Endothelial cell of umbilical vein (primary cell): Measurements from ENCODE around the gene BRICD5. TPM values are rescaled to one million over a fixed set of nuclear protein-coding genes. Genes with fewer than 3 reads are reported as not detected.

Source experiments
- BruUV-seq: library from RNA; stranded (reverse); fragments of 400-500 nt; replicated peaks from 2 replicates; lab custom pipeline; 2021; lab: Mats Ljungman, UMichigan
- CTCF ChIA-PET: fragments of 300-600, 350-600 bp; sonication (Branson Sonifier 250); formaldehyde crosslinking; loops from one replicate; lab custom pipeline; 2021; ENCODE audit warnings: antibody characterized with exemption, inconsistent platforms; lab: Charles Lee
- POLR2A ChIA-PET: fragments of 300-600, 350-600 bp; sonication (Branson Sonifier 250); formaldehyde crosslinking; loops from one replicate; lab custom pipeline; 2021; ENCODE audit warnings: antibody characterized with exemption, inconsistent platforms; lab: Charles Lee
- DNase-seq: peaks from one replicate; pipeline ENCODE4 v3.0.0-alpha.2; 2011; ENCODE audit warnings: low read depth, low spot score
- FAIRE-seq: peaks from 2 replicates; lab custom pipeline; 2011; peaks lifted over from hg19 to GRCh38; lab: Jason Lieb, UNC
- H2AFZ ChIP-seq: 2 replicates; pipeline ENCODE4 v1.6.0; 2012; ENCODE audit warnings: low read depth, low read length, control low read depth, inconsistent platforms
- H3K27ac ChIP-seq: 2 replicates; pipeline ENCODE4 v1.5.1; 2011; ENCODE audit warnings: low read depth, mild to moderate bottlenecking, control low read depth, low read length, moderate library complexity; ENCODE audit not compliant: insufficient read depth
- H3K27me3 ChIP-seq, 2 experiments: 2 replicates each; pipeline versions ENCODE4 v1.6.0 to v1.6.1; 2011; ENCODE audit warnings: low read length in 2 of 2, mixed read lengths in 1 of 2; ENCODE audit not compliant: control insufficient read depth in 2 of 2, insufficient read depth in 2 of 2
- H3K36me3 ChIP-seq, 2 experiments: 2 replicates in 1 of 2; 3 replicates in 1 of 2; pipeline ENCODE4 v1.5.1; 2011; ENCODE audit warnings: low read length in 2 of 2, mild to moderate bottlenecking in 1 of 2, moderate library complexity in 1 of 2; ENCODE audit not compliant: control insufficient read depth in 2 of 2, insufficient read depth in 2 of 2; ENCODE audit errors: extremely low read depth in 1 of 2
- H3K4me1 ChIP-seq: 3 replicates; pipeline ENCODE4 v1.5.1; 2011; ENCODE audit warnings: mild to moderate bottlenecking, low read length; ENCODE audit not compliant: control insufficient read depth, insufficient read depth; ENCODE audit errors: extremely low read depth
- H3K4me2 ChIP-seq: 2 replicates; pipeline ENCODE4 v1.6.1; 2011; ENCODE audit warnings: low read length, control low read depth, mixed read lengths; ENCODE audit not compliant: insufficient read depth
- H3K4me3 ChIP-seq, 3 experiments: fragments of 200-600 bp in 1 of 3; sonication (generic), shearing (Covaris generic) in 1 of 3; replicated peaks in 1 of 3; 2 replicates each; pipeline ENCODE4 v1.5.1; 2011 to 2016; ENCODE audit warnings: control low read depth in 3 of 3, low read length in 3 of 3, mild to moderate bottlenecking in 2 of 3, inconsistent platforms in 1 of 3, low read depth in 1 of 3, moderate library complexity in 1 of 3; ENCODE audit not compliant: insufficient read depth in 1 of 3
- H3K79me2 ChIP-seq: 2 replicates; pipeline ENCODE4 v1.6.0; 2012; ENCODE audit warnings: low read length, inconsistent platforms; ENCODE audit not compliant: control insufficient read depth, insufficient read depth
- H3K9ac ChIP-seq: replicated peaks from 2 replicates; pipeline ENCODE3; 2011; ENCODE audit warnings: low read length, control low read depth; ENCODE audit not compliant: insufficient read depth; ENCODE audit errors: extremely low read depth
- H3K9me1 ChIP-seq: replicated peaks from 3 replicates; pipeline ENCODE4 v1.6.0; 2011; ENCODE audit warnings: mild to moderate bottlenecking, low read length; ENCODE audit not compliant: control insufficient read depth, insufficient read depth; ENCODE audit errors: extremely low read depth
- H3K9me3 ChIP-seq: replicated peaks from 2 replicates; pipeline ENCODE4 v1.5.1; 2012; ENCODE audit warnings: low read length, inconsistent platforms; ENCODE audit not compliant: control insufficient read depth, insufficient read depth
- H4K20me1 ChIP-seq: replicated peaks from 2 replicates; pipeline ENCODE3; 2011; ENCODE audit warnings: mild to moderate bottlenecking, low read length; ENCODE audit not compliant: control insufficient read depth, insufficient read depth; ENCODE audit errors: extremely low read depth
- CTCF ChIP-seq, 2 donors: IDR thresholded peaks; 1 replicate in 1 of 2; 2 replicates in 1 of 2; pipeline ENCODE4 v1.5.1; 2011; ENCODE audit warnings: low read length in 2 of 2, mild to moderate bottlenecking in 2 of 2, moderate library complexity in 2 of 2, control low read depth in 1 of 2, inconsistent platforms in 1 of 2, low read depth in 1 of 2; ENCODE audit not compliant: insufficient read depth in 1 of 2; ENCODE audit errors: extremely low read depth in 1 of 2
- EZH2 ChIP-seq: IDR thresholded peaks from 2 replicates; pipeline ENCODE4 v1.6.1; 2012; ENCODE audit warnings: borderline replicate concordance, low read depth, mild to moderate bottlenecking, moderate library complexity, low read length, inconsistent platforms; ENCODE audit not compliant: severe bottlenecking
- FOS ChIP-seq: IDR thresholded peaks from 2 replicates; pipeline ENCODE4 v1.6.1; 2011; ENCODE audit warnings: mild to moderate bottlenecking, low read length, moderate library complexity, borderline replicate concordance; ENCODE audit not compliant: insufficient read depth
- GATA2 ChIP-seq: IDR thresholded peaks from 2 replicates; pipeline ENCODE4 v1.7.0; 2011; ENCODE audit warnings: low read depth, mild to moderate bottlenecking, moderate library complexity, mixed read lengths, low read length; ENCODE audit not compliant: insufficient read length, insufficient read depth
- JUN ChIP-seq: IDR thresholded peaks from 2 replicates; pipeline ENCODE4 v1.6.1; 2011; ENCODE audit warnings: borderline replicate concordance, low read depth; ENCODE audit not compliant: insufficient read length, insufficient read depth
- MAX ChIP-seq: IDR thresholded peaks from 2 replicates; pipeline ENCODE4 v1.6.1; 2011; ENCODE audit not compliant: insufficient read depth, insufficient read length
- MYC ChIP-seq: IDR thresholded peaks from one replicate; pipeline ENCODE4 v1.6.1; 2011; ENCODE audit warnings: mild to moderate bottlenecking, low read depth, low read length
- POLR2A ChIP-seq: IDR thresholded peaks from 2 replicates; pipeline ENCODE4 v1.6.1; 2012; ENCODE audit warnings: low read depth, mild to moderate bottlenecking, control low read depth, low read length
- POLR2AphosphoS5 ChIP-seq: IDR thresholded peaks from 2 replicates; pipeline ENCODE4 v1.6.1; 2012; ENCODE audit warnings: low read depth, mild to moderate bottlenecking, control low read depth, low read length, moderate library complexity; ENCODE audit not compliant: insufficient read depth
- dilution Hi-C: fragments of 300-500 bp; cut with MboI; formaldehyde crosslinking; loops from one replicate; pipeline ENCODE4 v1.15.0; 2019; ENCODE audit warnings: low sequenced_read_pairs; ENCODE audit not compliant: extremely low pct_ligation_motif_present
- intact Hi-C: fragments of 100-400 bp; cut with micrococcal nuclease; formaldehyde crosslinking; loops from one replicate; pipeline ENCODE4 v1.10.0; 2022
- polyA plus RNA-seq, 4 experiments: library from polyadenylated mRNA; depleted of rRNA in 3 of 4; stranded (reverse) in 3 of 4; unstranded in 1 of 4; fragments of >200 nt; gene quantifications; 2 replicates each; pipeline versions ENCODE4 v1.2.1 to v1.2.3, GENCODE V29; 2011 to 2012; ENCODE audit warnings: missing spikeins in 1 of 4
- total RNA-seq: library from RNA; stranded (reverse); gene quantifications from 2 replicates; pipeline ENCODE4 v1.2.3, GENCODE V29; 2021

Gene BRICD5
- total and polyA plus RNA-seq, 2 donors (not counting 3 experiments of a cell fraction or from before 2014, with no cell fraction given): 5.6 to 8.4 TPM

GRCh38 chr16:2180461-2180860 lies 30.2 kb downstream of the BRICD5 start:
- Histone ChIP-seq H3K27ac (no peak overlapping the region), H3K36me3 (peaks cover 11 to 13% of the 10 kb centered on the region in 2 experiments), H3K9ac (no peak overlapping the region), H3K27me3 (no peaks in the 10 kb centered on the region), H3K79me2 (no peaks in the 10 kb centered on the region), H3K9me1 (no peaks in the 10 kb centered on the region), H4K20me1 (no peaks in the 10 kb centered on the region), H3K4me2 (no peak overlapping the region), H3K9me3 (no peaks in the 10 kb centered on the region), H3K4me3 (no peak overlapping the region), H3K4me1 (no peaks in the 10 kb centered on the region), H2AFZ (no peak overlapping the region)
- intact Hi-C loops: no loop called here
- dilution Hi-C loops: no loop called here
- DNase-seq (no peak), FAIRE-seq (no peak)
- BruUV-seq: no TSS peak
- TF ChIP-seq GATA2: no peak
- no peak for TF ChIP-seq JUN
- TF ChIP-seq POLR2AphosphoS5: no peak
- TF ChIP-seq MAX: no peak
- TF ChIP-seq CTCF (IDR thresholded peaks at IDR 0.05; ENCODE audit: extremely low read depth in 1 of 2, insufficient read depth in 1 of 2, low read depth in 1 of 2, low read length in 2 of 2): no peak
- no peak for TF ChIP-seq FOS
- TF ChIP-seq POLR2A: no peak
- TF ChIP-seq EZH2: no peak
- TF ChIP-seq MYC: no peak
- CTCF ChIA-PET: no interaction called here
- POLR2A ChIA-PET: no interaction called here
